ENCODE measurements around the gene FBLN5.

DNA sequence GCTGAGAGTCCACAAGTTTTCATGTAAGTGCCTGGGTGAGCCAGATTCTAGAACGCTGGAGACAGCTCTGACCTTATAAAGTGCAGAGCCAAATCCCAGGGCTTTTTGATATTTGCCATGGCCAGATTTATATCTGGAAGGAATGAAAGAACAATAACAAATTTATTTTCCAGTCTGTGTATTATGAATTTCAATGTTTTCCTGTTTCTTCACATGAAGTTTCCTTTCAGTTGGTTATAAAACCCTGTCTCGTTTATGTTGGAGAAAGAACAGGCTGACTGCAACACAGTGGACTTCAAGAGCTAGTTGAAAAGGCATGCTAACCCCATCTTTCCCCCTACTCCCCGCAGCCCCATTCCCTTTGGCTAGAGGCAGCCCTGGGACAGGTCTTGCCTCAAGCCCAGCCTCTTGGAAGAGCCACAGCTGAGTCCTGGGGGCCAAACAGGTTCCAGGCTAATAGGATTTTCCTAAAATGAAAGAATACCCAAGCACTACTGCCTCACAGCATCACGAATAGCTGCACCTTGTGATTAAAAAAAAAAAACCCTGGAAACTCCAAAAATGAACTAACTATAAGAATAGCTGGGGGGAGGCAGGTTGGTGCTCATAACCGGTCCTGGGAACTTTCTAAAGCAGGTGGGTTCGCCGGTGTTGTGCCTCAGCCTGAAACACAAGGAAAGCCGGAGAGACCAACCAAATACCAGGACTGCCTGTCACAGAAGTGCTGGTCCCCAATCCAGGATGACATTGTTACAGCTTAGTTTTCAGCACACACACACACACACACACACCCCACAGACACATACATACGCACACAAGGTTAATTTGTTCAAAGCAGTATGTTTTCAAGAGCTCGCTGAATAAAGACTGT is 1.5 kb downstream of the FBLN5 start:
- TF ChIP-seq, protein P1, sequence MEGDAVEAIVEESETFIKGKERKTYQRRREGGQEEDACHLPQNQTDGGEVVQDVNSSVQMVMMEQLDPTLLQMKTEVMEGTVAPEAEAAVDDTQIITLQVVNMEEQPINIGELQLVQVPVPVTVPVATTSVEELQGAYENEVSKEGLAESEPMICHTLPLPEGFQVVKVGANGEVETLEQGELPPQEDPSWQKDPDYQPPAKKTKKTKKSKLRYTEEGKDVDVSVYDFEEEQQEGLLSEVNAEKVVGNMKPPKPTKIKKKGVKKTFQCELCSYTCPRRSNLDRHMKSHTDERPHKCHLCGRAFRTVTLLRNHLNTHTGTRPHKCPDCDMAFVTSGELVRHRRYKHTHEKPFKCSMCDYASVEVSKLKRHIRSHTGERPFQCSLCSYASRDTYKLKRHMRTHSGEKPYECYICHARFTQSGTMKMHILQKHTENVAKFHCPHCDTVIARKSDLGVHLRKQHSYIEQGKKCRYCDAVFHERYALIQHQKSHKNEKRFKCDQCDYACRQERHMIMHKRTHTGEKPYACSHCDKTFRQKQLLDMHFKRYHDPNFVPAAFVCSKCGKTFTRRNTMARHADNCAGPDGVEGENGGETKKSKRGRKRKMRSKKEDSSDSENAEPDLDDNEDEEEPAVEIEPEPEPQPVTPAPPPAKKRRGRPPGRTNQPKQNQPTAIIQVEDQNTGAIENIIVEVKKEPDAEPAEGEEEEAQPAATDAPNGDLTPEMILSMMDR (IDR thresholded peaks at IDR 0.05), result no peak
- no peak for TF ChIP-seq EP300 (IDR thresholded peaks at IDR 0.05)
